ENCODE measurements around the gene RBM8A. TPM values are rescaled to one million over a fixed set of nuclear protein-coding genes. Genes with fewer than 3 reads are reported as not detected.
A peak's percentile ranks its signal among the peaks of the same experiment; 100 is the strongest.

The RBM8A gene
- total RNA-seq, 4 donors from 2014 or later, result 75.7 to 135 (median 117) TPM

- no peak for ATAC-seq
- peak overlapping the region; percentile 87 to 100 (median 99) for H3K27ac ChIP-seq
- H3K36me3 ChIP-seq, result no peaks in the 10 kb centered on the region
- H3K4me3 ChIP-seq, result peak overlapping the region; percentile 61 to 97
- H3K4me1 ChIP-seq, result peaks cover 16 to 91% (median 19%) of the 10 kb centered on the region in 3 donors
- no peak for TF ChIP-seq POLR2AphosphoS5 (IDR thresholded peaks at IDR 0.05)
- no peak for TF ChIP-seq CTCF (IDR thresholded peaks at IDR 0.05)
- no peak for TF ChIP-seq EP300 (IDR thresholded peaks at IDR 0.05)
- no peak for TF ChIP-seq POLR2A (IDR thresholded peaks at IDR 0.05)
- H3K9me3 ChIP-seq, result no peaks in the 10 kb centered on the region
- H3K27me3 ChIP-seq, result no peaks in the 10 kb centered on the region
These were observed 29.1 kb upstream of the RBM8A start for GRCh38 chr1:145956361-145956760.

- no peak for ATAC-seq
- Histone ChIP-seq H3K4me1 (peaks cover 16 to 93% (median 19%) of the 10 kb centered on the region in 3 donors), H3K27ac (peak overlapping the region; percentile 87 to 100 (median 99)), H3K9me3 (no peaks in the 10 kb centered on the region), H3K27me3 (no peaks in the 10 kb centered on the region), H3K4me3 (peak overlapping the region in 1 of 2 donors; percentile 97), H3K36me3 (no peaks in the 10 kb centered on the region)
- TF ChIP-seq CTCF (IDR thresholded peaks at IDR 0.05) (no peak), POLR2AphosphoS5 (IDR thresholded peaks at IDR 0.05) (no peak), EP300 (IDR thresholded peaks at IDR 0.05) (no peak), POLR2A (IDR thresholded peaks at IDR 0.05) (no peak)
- 0 to 8% methylated on average over 2 of the region's 2 CpGs for WGBS, 2 donors (ENCODE audit: low coverage in 1 of 2)
These were observed 28.2 kb upstream of the RBM8A start for GRCh38 chr1:145955436-145955835.

- Histone ChIP-seq H3K27ac (peak overlapping the region in 3 of 4 donors; percentile 9 to 100 (median 100)), H3K27me3 (no peaks in the 10 kb centered on the region), H3K36me3 (no peaks in the 10 kb centered on the region), H3K9me3 (no peaks in the 10 kb centered on the region), H3K4me1 (peaks cover 16 to 93% (median 25%) of the 10 kb centered on the region in 3 donors), H3K4me3 (no peak overlapping the region)
- WGBS, 2 donors (ENCODE audit: low coverage in 1 of 2), result 46 to 78% methylated on average over 3 of the region's 6 CpGs
- no peak for TF ChIP-seq CTCF (IDR thresholded peaks at IDR 0.05)
- no peak for TF ChIP-seq EP300 (IDR thresholded peaks at IDR 0.05)
- no peak for TF ChIP-seq POLR2AphosphoS5 (IDR thresholded peaks at IDR 0.05)
- no peak for ATAC-seq
These were observed 26.6 kb upstream of the RBM8A start for GRCh38 chr1:145953861-145954260.

GRCh38 chr1:145952903-145953302, 25.6 kb upstream of the RBM8A start:
- no peaks in the 10 kb centered on the region for H3K27me3 ChIP-seq
- WGBS, 2 donors (ENCODE audit: low coverage in 1 of 2), result 96 to 100% methylated on average over 2 to 3 of the region's 3 CpGs
- H3K4me1 ChIP-seq, result peaks cover 16 to 88% (median 20%) of the 10 kb centered on the region in 3 donors

More at GRCh38 chr1:145952903-145953302, 25.6 kb upstream of the RBM8A start:
- TF ChIP-seq POLR2A (IDR thresholded peaks at IDR 0.05) (no peak), CTCF (IDR thresholded peaks at IDR 0.05) (no peak), EP300 (IDR thresholded peaks at IDR 0.05) (no peak), POLR2AphosphoS5 (IDR thresholded peaks at IDR 0.05) (no peak)
- H3K36me3 ChIP-seq, result no peaks in the 10 kb centered on the region
- H3K9me3 ChIP-seq, result no peaks in the 10 kb centered on the region
- ATAC-seq, result no peak
- H3K27ac ChIP-seq, result no peak overlapping the region
- no peak overlapping the region for H3K4me3 ChIP-seq

Measured in gastroesophageal sphincter (tissue), 4 donors.